Heart right ventricle (tissue), 16 donors: ENCODE data around the gene GFM1. TPM values are rescaled to one million over a fixed set of nuclear protein-coding genes. Genes with fewer than 3 reads are reported as not detected.

Source experiments
- ATAC-seq, 8 donors: fragments of 200-7000 bp; cut with Tn5 transposase; one replicate each; pipeline ENCODE4 v1.9.1; 2020; ENCODE audit warnings: mild to moderate bottlenecking in 8 of 8, moderate library complexity in 8 of 8, moderate number of reproducible peaks in 1 of 8
- DNase-seq, 2 donors: peaks; one replicate each; pipeline ENCODE4 v3.0.0-alpha.2; 2020
- H3K27ac ChIP-seq, 10 donors: fragments of 200-600 bp; sonication (generic) in 2 of 10; one replicate each; pipeline versions ENCODE4 v1.5.0 to v1.8.0; 2020 to 2022; ENCODE audit warnings: mild to moderate bottlenecking in 3 of 10
- H3K27me3 ChIP-seq, 7 donors: fragments of 200-600 bp; one replicate each; pipeline ENCODE4 v1.8.0; 2021 to 2022; ENCODE audit warnings: mild to moderate bottlenecking in 2 of 7
- H3K36me3 ChIP-seq, 9 donors: fragments of 200-600 bp; sonication (generic) in 1 of 9; one replicate each; pipeline versions ENCODE4 v1.5.0 to v1.8.0; 2020 to 2022; ENCODE audit warnings: mild to moderate bottlenecking in 2 of 9
- H3K4me1 ChIP-seq, 9 donors: fragments of 200-600 bp; sonication (generic) in 1 of 9; one replicate each; pipeline versions ENCODE4 v1.5.0 to v1.8.0; 2020 to 2022; ENCODE audit warnings: mild to moderate bottlenecking in 4 of 9
- H3K4me3 ChIP-seq, 10 donors: fragments of 200-600 bp; sonication (generic) in 2 of 10; one replicate each; pipeline versions ENCODE4 v1.5.0 to v1.8.0; 2020 to 2022; ENCODE audit warnings: mild to moderate bottlenecking in 7 of 10, moderate library complexity in 2 of 10
- H3K9me3 ChIP-seq, 11 donors: fragments of 200-600 bp in 10 of 11; sonication (generic) in 2 of 11; one replicate each; pipeline versions ENCODE4 v1.5.0 to v1.8.0; 2013 to 2022; ENCODE audit warnings: mild to moderate bottlenecking in 2 of 11, control low read depth in 1 of 11, moderate library complexity in 1 of 11
- CTCF ChIP-seq, 9 donors: fragments of 200-600 bp; sonication (generic) in 2 of 9; IDR thresholded peaks; one replicate each; pipeline versions ENCODE4 v1.5.0 to v1.8.0; 2021 to 2022; ENCODE audit warnings: antibody characterized with exemption in 9 of 9, mild to moderate bottlenecking in 5 of 9, moderate library complexity in 1 of 9
- WGBS, 2 donors: extraction: QIAGEN DNeasy Blood & Tissue Kit; methylation state at CpG; one replicate each; pipeline ENCODE4 v1.1.7; 2013; ENCODE audit warnings: inconsistent platforms in 1 of 2; 5-methylcytosine and 5-hydroxymethylcytosine counted together
- intact Hi-C, 10 donors: fragments of 100-400 bp; cut with DNase I; formaldehyde crosslinking; loops; one replicate each; pipeline versions ENCODE4 v1.11.1 to v1.14.2; 2022
- polyA plus RNA-seq, 2 donors: library from polyadenylated mRNA; stranded (reverse); fragments of 200-250 nt; gene quantifications; one replicate each; pipeline ENCODE4 v1.2.3, GENCODE V29; 2013
- total RNA-seq, 10 donors: library from RNA; stranded (reverse); fragmentation: NEBNext Ultra II Directional in 3 of 10; extraction: Animal tissue kit (Norgen Biotek cat#: 25700) in 3 of 10; gene quantifications; one replicate each; pipeline versions ENCODE4 v1.2.1 to v1.2.4, GENCODE V29; 2021 to 2023
- donor health status: Arrhythmogenic right ventricular cardiomyopathy.
- donor health status: ischemic (EF 13 %, LVEDD 7.1; RV severe dilation, severe dysfunction).
- donor health status: healthy with polysubstance abuse.
- donor health status: DM: no; HTN: yes; CAD: no.
- donor health status: DM: no; HTN: no; CAD: no.
- donor health status: ischemic (EF 25% LVEDD 6.9; RV normal size, moderate dysfunction).
- donor health status: ischemic (EF 25% LVEDD 5.7; RV mildly dilated, moderate dysfunction).
- donor health status: healthy.
- donor health status: DM: yes; HTN: yes; CAD: no.
- donor health status: Ischemic cardiomyopathy.
- donor health status: ischemic (EF 35%, LVEDD 5.7; RV mildly dilated, moderate dysfunction).
- donor health status: nonischemic (EF 11% LVEDD 7.7; RV severe dilation, severe dysfunction).
- donor health status: DM: yes; HTN: yes; CAD: no.
- donor health status: PGD.
- donor health status: ischemic (EF 29% LVEDD 5.4; RV normal size, mild dysfunction).
- donor health status: nonischemic (EF 23%, LVEDD 6.1; RV moderate dilation, normal function).

GFM1 gene
- total and polyA plus RNA-seq, 12 donors = 15.1 to 86.4 (median 68.7) TPM

- peak overlapping the region in 7 of 10 donors; percentile 32 to 80 (median 52) for H3K27ac ChIP-seq
- no peak for TF ChIP-seq CTCF (IDR thresholded peaks at IDR 0.05)
- no peaks in the 10 kb centered on the region for H3K27me3 ChIP-seq
- 34 to 37% methylated on average over 9 of the region's 9 CpGs for WGBS, 2 donors
- no peak overlapping the region for H3K4me3 ChIP-seq
- H3K9me3 ChIP-seq = no peaks in the 10 kb centered on the region
- no peak for DNase-seq
- peak; percentile 53 to 90 (median 76) for ATAC-seq
- intact Hi-C loops = no loop called here
- peaks cover 0 to 80% (median 35%) of the 10 kb centered on the region in 9 donors for H3K4me1 ChIP-seq
- peaks cover 0 to 40% (median 0%) of the 10 kb centered on the region in 9 donors for H3K36me3 ChIP-seq
Observed at GRCh38 chr3:158713094-158713499, 68.8 kb downstream of the GFM1 start.

GRCh38 chr3:158717576-158717975 lies 73.2 kb downstream of the GFM1 start:
- intact Hi-C loops = no loop called here
- no peak for ATAC-seq
- H3K27ac ChIP-seq = peak overlapping the region in 2 of 10 donors; percentile 13 to 29
- WGBS, 2 donors = 93 to 98% methylated on average over 2 of the region's 2 CpGs
- H3K4me1 ChIP-seq = peaks cover 4 to 56% (median 33%) of the 10 kb centered on the region in 9 donors
- H3K9me3 ChIP-seq = no peaks in the 10 kb centered on the region
- no peaks in the 10 kb centered on the region for H3K27me3 ChIP-seq
- TF ChIP-seq CTCF (IDR thresholded peaks at IDR 0.05) = no peak
- no peak overlapping the region for H3K4me3 ChIP-seq
- peaks cover 0 to 15% (median 0%) of the 10 kb centered on the region in 9 donors for H3K36me3 ChIP-seq
- DNase-seq = no peak

GRCh38 chr3:158718490-158719170 lies 74.3 kb downstream of the GFM1 start:
- intact Hi-C loops = no loop called here
- peak overlapping the region in 4 of 10 donors; percentile 2 to 16 (median 14) for H3K27ac ChIP-seq
- DNase-seq (no peak), ATAC-seq (peak in 6 of 8 donors; percentile 9 to 55 (median 34))
- H3K9me3 ChIP-seq = no peaks in the 10 kb centered on the region
- H3K27me3 ChIP-seq = no peaks in the 10 kb centered on the region
- H3K4me1 ChIP-seq = peaks cover 4 to 56% (median 33%) of the 10 kb centered on the region in 9 donors
- H3K36me3 ChIP-seq = peaks cover 0 to 11% (median 0%) of the 10 kb centered on the region in 9 donors
- no peak overlapping the region for H3K4me3 ChIP-seq
- no peak for TF ChIP-seq CTCF (IDR thresholded peaks at IDR 0.05)
- 55 to 75% methylated on average over 5 of the region's 5 CpGs for WGBS, 2 donors

- DNase-seq (no peak), ATAC-seq (no peak)
- Histone ChIP-seq H3K4me3 (no peak overlapping the region), H3K9me3 (no peaks in the 10 kb centered on the region), H3K4me1 (peaks cover 4 to 55% (median 42%) of the 10 kb centered on the region in 9 donors), H3K27me3 (no peaks in the 10 kb centered on the region), H3K27ac (no peak overlapping the region), H3K36me3 (peaks cover 0 to 7% (median 0%) of the 10 kb centered on the region in 9 donors)
- 78 to 84% methylated on average over 1 of the region's 1 CpG for WGBS, 2 donors
- no peak for TF ChIP-seq CTCF (IDR thresholded peaks at IDR 0.05)
- intact Hi-C loops = loop anchor here in 1 of 10 donors (10.0 kb wide), 1 partner anchor 57 kb away; no protein-coding TSS in a partner anchor
Observed at GRCh38 chr3:158722108-158722507, 77.8 kb downstream of the GFM1 start.
